Bronchial epithelial cell (primary cell): ENCODE measurements around the gene LMX1B. TPM values are rescaled to one million over a fixed set of nuclear protein-coding genes. Genes with fewer than 3 reads are reported as not detected.

ENCODE experiments used
- DNase-seq: peaks from one replicate; pipeline ENCODE4 v3.0.0-alpha.2; 2010; ENCODE audit warnings: low read depth
- FAIRE-seq: peaks from 2 replicates; lab custom pipeline; 2011; peaks lifted over from hg19 to GRCh38; lab: Jason Lieb, UNC
- H3K27me3 ChIP-seq: 2 replicates; pipeline ENCODE4 v1.5.1; 2011; ENCODE audit warnings: low read length; ENCODE audit not compliant: control insufficient read depth, insufficient read depth
- H3K36me3 ChIP-seq: 2 replicates; pipeline ENCODE4 v1.5.1; 2011; ENCODE audit warnings: low read length; ENCODE audit not compliant: control insufficient read depth, insufficient read depth
- H3K4me3 ChIP-seq: 2 replicates; pipeline ENCODE4 v1.5.1; 2011; ENCODE audit warnings: mild to moderate bottlenecking, low read depth, low read length, control low read depth
- total RNA-seq: library from RNA; depleted of rRNA; stranded (reverse); fragments of >200 nt; gene quantifications from 2 replicates; pipeline ENCODE4 v1.2.1, GENCODE V29; 2014
- TF ChIP-seq, protein P1 (sequence below): IDR thresholded peaks from 2 replicates; pipeline ENCODE4 v1.5.1; 2011; ENCODE audit warnings: mild to moderate bottlenecking, moderate library complexity, low read length, control low read depth, inconsistent platforms; ENCODE audit not compliant: insufficient read depth, severe bottlenecking

Gene LMX1B
- total RNA-seq, 1 donor from 2014 or later, result not detected

DNA sequence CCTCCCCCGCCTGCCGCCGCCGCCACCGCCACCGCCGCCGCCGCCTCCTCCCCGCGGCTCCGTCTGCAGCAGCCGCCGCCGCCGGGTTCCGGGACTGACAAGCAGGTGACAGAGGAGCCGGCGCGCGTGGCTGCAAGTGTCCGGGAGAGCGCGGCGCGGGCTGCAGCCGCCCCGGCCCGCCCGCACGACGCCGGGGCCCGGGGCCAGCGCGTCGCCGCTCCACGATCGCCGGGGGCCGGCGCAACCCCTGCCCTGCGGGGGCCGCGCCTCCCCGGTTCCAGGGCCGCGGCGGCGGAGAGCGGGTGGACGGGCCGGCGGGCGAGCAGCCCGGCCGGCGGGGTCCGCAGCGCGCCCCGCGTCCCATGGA, 343 bp downstream of the LMX1B start:
- Histone ChIP-seq H3K36me3 (no peaks in the 10 kb centered on the region), H3K27me3 (peaks cover 60% of the 10 kb centered on the region), H3K4me3 (no peak overlapping the region)
- TF ChIP-seq, protein P1, sequence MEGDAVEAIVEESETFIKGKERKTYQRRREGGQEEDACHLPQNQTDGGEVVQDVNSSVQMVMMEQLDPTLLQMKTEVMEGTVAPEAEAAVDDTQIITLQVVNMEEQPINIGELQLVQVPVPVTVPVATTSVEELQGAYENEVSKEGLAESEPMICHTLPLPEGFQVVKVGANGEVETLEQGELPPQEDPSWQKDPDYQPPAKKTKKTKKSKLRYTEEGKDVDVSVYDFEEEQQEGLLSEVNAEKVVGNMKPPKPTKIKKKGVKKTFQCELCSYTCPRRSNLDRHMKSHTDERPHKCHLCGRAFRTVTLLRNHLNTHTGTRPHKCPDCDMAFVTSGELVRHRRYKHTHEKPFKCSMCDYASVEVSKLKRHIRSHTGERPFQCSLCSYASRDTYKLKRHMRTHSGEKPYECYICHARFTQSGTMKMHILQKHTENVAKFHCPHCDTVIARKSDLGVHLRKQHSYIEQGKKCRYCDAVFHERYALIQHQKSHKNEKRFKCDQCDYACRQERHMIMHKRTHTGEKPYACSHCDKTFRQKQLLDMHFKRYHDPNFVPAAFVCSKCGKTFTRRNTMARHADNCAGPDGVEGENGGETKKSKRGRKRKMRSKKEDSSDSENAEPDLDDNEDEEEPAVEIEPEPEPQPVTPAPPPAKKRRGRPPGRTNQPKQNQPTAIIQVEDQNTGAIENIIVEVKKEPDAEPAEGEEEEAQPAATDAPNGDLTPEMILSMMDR, result no peak
- no peak for FAIRE-seq
- DNase-seq, result no peak

DNA sequence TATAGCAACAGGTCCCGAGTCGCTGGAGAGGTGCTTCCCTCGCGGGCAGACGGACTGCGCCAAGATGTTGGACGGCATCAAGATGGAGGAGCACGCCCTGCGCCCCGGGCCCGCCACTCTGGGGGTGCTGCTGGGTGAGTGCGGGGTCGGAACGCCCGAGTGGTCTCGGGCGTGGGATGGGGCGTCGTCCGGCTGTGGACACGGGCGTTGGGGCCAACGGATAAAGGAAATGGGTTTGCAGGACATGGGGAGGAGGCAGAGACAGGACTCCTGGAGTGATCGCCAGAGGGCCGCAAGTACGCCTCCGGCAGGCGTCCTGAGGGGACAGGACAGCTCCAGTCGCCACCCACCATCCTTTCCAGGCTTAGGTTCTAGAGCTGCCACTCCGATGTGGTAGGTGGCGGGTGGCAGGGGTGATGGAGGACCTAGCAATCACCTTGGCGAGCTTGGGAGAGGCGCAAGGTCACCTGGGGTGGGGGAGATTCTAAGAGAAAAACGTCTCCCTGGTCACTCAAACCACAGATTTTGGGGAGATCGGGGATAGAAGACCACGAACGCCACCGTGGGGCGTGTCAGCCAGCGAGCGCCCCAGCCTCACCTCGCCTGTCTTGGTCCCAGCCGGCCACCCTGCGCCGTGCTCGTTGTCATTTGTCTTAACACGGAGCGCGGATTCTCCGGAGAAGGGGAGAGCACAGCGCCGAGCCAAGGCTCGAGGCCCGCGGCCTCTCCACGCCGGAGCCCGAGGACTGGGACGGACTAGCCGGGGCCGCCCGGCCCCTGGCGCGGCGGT, 922 bp downstream of the LMX1B start:
- FAIRE-seq (no peak), DNase-seq (no peak)
- Histone ChIP-seq H3K4me3 (no peak overlapping the region), H3K27me3 (peaks cover 58% of the 10 kb centered on the region), H3K36me3 (no peaks in the 10 kb centered on the region)
- TF ChIP-seq, protein P1, result no peak

DNA sequence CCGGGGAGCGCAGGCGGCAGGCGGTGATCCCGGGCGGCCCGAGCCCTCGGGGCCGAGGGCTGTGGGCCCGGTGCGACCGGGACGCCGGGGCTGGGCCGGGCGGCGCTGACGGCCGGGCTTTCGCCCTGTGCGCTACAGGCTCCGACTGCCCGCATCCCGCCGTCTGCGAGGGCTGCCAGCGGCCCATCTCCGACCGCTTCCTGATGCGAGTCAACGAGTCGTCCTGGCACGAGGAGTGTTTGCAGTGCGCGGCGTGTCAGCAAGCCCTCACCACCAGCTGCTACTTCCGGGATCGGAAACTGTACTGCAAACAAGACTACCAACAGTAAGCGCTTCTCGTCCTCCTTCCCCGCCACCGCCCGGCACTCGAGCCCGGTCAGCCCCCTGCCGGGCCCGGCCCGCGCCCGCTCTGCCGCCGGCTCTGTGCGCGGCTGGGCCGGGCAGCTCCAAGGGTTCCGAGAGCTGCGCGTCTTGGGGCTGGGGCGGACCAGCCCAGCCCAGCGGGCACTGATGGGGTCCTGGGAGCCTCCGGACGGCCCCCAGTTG, 1.6 kb downstream of the LMX1B start:
- no peak overlapping the region for H3K4me3 ChIP-seq
- peak; percentile 16 for DNase-seq
- peaks cover 52% of the 10 kb centered on the region for H3K27me3 ChIP-seq
- no peak for FAIRE-seq
- no peaks in the 10 kb centered on the region for H3K36me3 ChIP-seq
- TF ChIP-seq, protein P1, result no peak

DNA sequence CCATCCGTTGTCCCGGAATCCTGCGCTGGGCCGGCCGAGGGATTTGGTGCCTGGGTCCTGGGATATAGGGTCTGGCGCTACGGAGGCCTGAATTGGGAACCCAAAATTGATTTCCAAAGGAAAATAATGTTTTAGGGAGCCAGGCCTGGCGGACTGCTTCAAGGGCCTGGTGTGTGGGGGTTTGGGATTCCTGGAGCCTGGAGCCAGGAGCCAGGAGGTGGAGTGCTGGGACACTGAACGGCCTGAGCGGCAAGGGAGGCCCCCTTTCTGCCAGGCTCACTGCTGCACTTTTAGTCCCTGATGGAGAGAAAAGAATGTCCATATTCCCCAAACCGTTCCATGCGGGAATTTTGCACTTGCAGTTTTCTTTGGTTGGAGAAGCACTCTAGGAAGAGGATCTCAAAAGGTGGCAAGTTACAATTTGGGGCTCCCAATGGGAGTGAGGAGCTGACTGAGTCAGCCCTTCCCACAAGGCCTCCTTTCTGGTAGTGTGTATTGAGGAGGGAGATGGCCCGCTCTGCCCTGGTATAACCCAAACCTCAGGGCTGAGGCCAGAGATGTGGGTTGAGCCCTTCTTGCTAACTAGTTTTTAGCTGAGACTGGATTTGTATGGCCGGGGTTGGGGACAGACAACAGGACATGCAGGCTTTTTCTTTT, 2.2 kb downstream of the LMX1B start:
- no peak for FAIRE-seq
- Histone ChIP-seq H3K36me3 (no peaks in the 10 kb centered on the region), H3K4me3 (no peak overlapping the region), H3K27me3 (peaks cover 46% of the 10 kb centered on the region)
- TF ChIP-seq, protein P1, result no peak
- no peak for DNase-seq

DNA sequence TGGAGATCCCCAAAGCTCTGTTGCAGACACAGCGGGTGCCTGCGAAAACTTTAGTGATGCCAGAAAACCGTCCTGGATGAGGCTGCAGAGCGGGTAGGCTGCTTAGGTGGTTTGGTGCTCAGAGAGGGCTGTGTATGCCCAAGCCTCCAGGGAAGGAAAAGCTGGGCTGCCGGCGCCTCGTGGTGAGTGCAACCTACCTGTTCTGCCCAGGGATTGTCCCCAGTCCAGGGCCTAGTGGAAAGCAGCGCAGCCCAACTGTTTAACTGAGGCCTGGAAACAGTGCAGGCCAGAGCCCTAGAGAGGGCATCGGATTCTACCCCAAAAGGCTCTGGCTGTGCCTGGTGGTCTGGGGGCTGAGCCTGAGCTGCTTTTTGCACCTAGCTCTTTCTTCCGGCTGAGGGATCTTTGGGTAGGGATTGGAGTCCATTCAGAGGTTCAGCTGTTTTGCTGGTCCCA, 2.8 kb downstream of the LMX1B start:
- DNase-seq (no peak), FAIRE-seq (no peak)
- peaks cover 43% of the 10 kb centered on the region for H3K27me3 ChIP-seq
- no peak overlapping the region for H3K4me3 ChIP-seq
- TF ChIP-seq, protein P1, result no peak
- H3K36me3 ChIP-seq, result no peaks in the 10 kb centered on the region
